Germinal center (tissue), 1 donor: ENCODE measurements around the gene TBC1D22A.
"Not testable (repeated sequence)": the region's sequence is repeated elsewhere in the genome, so short reads cannot be mapped to it uniquely, and the experiment has no call there.

Experiments used
- DNase-seq: peaks from one replicate; pipeline ENCODE4 v3.0.0; 2012; ENCODE audit warnings: mixed read lengths, low spot score

Gene TBC1D22A

DNA sequence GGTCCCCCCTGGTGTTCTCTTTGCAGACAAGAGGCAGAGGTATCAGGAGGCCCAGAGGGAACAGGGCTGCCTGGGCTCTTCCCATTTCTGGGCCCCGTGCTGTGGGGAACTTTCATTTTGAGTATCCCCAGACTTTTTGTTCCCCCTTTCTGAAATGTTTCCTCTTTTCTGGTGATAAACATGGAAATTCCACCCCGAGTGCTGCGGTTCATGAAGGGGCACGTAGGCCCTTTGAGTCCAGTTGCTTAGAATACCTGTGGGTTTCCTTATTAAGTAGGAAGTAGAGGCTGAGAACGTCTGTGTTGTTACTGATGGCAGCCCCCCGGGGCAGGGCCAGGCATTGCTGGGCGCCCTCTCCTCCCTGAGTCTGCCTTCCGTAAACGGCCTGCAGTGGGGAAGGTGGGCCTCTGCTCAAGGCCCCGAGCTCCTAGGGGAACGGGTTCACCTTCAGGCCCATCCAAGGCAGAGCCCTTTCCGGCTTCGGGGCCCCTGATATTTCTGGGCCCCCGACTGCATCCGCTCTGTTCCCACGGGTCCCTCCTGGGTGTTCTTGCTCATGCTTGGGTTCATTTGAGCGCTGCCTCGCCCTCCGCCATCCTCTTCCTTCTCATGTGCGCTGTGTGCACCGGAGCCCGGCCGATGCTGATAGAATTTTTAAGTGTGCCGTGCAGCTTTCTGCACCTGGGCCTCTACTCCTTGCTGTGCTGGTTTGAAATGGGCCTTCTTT is 12.0 kb downstream of the TBC1D22A start:
- peak; percentile 74 for DNase-seq

DNA sequence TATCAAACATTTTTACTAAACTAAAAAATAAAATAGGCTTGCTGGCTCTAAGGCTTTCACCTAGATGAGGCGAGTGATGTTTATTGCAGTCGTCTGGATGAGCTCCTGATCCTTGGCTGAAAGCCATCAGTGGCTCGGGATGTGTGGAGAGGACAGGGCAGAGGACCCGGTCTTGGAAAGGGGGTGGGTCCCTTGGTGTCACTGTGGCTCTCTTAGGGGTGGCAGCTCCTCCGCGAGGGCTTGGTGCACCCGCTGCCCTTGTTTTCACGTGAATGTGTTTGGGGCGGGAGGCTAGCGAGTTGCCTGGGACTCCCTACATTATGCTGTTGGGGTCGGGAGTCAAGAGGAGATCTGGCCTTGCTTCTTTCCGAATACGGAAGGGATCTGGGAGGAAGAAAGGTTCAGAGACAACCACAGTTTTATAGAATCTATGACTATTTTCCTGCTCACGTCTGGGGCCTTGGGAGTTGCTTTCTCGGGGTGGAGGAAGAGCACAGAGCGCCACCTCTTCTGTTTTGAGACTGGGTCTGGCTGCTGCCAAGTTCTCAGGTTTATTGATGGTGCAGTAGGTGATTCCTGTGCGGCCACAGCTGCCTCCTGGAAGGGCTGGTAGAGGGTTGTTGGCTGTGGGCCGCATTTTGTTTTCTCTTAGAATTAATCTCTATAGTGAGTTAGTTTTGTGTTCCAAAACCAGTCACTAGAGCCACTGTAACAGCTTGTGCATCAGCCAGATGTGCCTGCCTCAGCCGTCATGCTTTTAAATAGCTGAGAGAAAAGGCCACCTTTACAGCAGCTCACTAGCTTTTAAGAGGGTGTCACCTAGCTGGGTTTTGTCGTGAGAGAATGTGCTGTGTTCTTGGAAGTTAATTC is 12.8 kb downstream of the TBC1D22A start:
- DNase-seq = no peak

DNA sequence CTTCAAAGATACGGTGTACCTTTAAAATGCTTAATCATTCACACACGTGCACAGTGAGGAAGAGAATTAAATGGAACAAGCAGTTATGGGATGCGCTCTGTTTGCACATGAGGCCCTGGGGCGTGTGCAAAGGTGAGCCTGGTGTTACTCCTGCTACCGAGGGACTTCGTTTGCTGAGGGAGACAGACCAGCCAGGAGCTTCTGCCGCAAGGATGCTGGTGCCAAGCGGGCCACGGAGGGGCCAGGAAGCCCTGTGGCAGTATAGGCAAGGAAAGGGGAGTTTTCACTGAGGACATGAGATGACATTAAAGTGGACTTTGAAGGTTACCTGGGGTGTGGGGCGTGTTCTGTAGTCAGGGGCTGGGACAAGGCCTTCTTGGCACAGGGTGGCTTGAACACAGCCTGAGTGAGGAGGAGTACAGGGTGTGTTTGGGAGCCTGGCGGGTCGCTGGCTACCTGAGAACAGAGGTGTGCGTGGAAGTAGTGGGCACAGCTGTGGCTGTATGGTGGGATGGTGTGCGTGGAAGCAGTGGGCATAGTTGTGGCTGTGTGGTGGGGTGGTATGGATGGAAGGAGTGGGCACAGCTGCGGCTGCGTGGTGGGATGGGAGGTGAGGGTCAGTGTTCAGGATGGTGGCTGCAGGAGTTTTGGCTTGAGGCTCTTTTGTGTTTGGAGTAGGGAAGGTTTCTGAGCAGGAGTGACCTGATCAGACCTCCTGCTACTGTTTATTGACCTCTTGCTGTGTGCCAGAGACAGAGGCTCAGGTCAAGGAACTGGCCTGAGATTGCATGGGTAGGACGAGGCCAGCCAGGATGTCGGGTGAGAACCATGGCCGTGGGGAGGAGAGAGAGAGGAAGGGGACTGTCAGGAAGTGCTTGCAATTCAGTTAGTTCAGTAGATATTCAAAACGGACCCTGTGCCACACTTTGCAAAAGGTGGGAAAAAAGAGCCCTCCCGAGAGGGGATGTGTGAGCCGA is 13.7 kb downstream of the TBC1D22A start:
- DNase-seq = no peak

DNA sequence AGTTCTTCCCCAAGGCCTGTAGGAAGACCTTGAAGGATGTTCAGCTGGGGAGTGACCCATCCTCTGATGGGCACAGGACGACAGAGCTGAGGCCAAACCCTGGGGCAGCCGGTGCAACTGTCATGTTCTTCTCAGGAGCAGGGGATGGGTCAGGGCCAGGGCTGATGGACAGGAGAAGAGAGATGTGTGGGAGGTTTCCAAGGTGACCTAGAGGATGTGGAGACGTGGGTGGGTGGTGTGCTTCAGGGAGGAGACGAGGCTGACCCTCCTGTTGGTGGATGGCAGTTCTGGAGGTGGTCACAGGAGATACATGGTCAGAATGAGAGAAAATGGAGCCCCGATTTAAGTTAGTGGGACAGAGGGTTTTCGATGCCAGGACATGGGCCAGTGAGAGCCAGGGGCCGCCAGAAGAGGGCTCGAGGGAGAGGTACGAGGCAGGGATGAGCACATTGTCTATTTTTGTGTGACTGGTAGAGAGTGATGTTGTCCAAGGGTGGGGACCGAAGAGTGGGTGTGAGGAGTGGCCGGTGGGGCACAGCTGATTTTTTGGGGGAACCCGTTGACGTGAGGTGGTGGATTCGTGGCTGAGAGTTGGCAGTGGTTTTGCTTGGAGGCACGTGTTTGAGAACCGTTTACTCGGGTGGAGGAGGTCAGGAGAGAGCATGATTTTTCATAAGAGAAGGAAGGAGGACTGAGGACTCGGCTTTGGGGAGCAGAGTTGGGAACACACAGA is 14.6 kb downstream of the TBC1D22A start:
- no peak for DNase-seq

DNA sequence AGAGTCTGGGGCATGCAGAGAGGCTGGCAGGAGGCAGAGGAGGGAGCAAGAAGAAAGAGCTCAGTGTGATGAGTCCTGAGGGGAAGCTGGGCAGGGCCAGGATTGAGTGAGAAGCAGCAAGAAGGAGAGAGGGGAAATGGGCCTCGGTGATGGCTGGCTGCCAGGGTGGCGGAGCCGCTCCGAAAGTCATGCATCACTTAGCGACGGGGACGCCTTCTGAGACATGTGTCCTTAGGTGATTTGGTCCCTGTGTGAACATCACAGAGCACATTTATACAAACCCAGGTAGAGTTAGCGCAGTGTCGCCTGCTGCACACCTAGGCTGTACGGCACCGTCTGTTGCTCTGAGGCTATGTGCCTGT is 15.1 kb downstream of the TBC1D22A start:
- peak; percentile 50 for DNase-seq

DNA sequence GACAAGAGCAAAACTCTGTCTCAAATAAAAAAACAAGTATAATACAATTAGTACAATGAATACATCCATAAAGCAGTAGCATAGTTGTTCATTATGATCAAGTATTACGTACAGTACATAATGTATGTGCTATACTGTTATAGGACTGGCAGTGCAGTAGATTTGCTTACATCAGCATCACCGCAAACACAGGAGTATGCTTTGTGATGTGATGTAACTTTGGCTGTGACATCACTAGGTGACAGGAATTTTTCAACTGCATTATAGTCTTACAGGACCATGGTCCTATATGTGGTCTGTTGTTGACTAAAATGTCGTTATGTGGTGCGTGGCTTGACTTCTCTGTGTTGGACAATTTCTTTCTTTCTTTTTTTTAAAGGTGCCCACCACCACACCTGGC is 16.6 kb downstream of the TBC1D22A start:
- no peak for DNase-seq

DNA sequence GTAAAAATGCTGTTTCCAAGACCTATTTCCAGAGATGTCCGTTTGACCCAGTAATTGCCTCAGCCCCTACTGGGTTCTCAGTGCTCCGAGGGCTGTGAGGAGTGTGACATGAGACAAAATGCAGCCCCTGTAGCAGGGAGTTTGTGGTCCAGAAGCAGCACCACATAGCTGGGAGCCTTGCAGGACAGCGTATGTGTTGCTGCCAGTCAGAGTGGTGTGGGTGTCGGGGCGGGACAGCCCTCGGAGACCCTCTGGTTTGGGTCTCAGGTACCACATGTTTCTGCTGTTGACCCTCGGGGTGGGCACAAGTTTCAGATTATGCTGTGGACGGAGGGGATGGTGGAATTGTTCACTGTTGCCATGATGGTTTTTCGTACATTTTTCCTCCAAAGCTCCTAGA is 17.2 kb downstream of the TBC1D22A start:
- no peak for DNase-seq

DNA sequence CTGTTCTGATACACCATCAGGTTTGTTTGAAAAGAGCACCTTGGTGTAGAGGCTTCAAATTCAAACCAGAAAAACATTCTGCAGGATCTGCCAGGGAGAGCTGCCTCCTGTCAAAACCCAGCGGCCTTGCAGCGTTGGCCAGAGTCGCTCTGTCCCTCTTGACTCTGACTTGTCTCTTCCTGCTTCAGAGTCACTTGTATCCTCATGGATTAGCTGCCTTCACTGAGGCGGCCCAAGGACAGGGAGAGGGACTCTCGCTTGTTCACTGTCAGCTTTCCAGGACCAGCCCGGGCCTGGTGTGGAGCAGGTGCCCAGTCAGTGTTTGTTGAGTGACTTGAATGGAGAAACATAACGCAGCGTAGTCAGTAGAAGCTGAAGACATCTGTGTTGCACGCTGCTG is 18.0 kb downstream of the TBC1D22A start:
- DNase-seq = no peak

DNA sequence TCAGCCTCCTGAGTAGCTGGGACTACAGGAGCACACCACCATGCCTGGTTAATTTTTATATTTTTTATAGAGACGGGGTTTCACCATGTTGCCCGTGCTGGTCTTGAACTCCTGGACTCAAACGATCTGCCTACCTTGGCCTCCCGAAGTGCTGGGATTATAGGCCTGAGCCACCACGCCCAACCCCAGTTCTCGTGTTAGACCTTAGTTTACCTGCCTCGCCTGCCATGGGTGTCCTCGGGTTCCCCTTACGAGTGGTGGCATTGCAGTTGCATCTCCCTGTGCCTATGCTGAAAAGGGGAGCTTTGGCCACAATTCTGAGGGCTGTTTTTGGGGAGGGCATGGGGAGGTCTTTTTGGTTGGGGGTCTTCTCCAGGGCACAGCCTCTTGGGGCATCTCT is 18.8 kb downstream of the TBC1D22A start:
- no peak for DNase-seq

DNA sequence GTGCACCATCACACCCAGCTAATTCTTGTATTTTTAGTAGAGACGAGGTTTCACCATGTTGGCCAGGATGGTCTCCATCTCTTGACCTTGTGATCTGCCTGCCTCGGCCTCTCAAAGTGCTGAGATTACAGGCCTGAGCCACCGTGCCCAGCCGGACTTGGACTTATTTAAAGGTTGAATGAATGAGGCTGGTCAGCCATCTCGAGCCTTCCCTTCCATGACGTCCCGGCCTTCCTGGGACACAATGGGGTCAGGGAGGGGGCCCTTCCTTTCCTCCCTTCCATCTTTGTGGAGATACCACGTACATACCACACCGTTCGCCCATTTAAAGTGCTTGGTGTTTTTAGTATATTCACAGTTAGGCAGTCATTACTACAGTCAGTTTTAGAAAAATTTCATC is 19.8 kb downstream of the TBC1D22A start:
- not testable (repeated sequence) for DNase-seq

DNA sequence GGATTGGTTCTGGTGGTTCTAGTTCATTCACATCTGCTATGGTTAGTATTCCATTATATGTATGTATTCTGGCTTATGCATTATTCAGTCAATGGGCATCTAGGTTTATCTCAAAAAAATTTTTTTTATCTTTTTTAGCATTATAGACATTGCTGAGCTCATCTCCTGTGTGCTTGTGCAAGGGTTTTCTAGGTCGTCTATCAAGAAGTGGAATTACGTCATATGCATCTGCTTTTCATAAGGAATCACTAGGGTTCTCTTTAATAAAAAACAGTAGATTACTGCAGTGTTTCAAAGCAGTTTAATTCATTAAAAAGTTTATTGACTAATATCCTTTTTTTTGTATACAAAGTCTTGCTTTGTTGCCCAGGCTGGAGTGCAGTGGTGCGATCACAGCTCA is 21.3 kb downstream of the TBC1D22A start:
- no peak for DNase-seq

DNA sequence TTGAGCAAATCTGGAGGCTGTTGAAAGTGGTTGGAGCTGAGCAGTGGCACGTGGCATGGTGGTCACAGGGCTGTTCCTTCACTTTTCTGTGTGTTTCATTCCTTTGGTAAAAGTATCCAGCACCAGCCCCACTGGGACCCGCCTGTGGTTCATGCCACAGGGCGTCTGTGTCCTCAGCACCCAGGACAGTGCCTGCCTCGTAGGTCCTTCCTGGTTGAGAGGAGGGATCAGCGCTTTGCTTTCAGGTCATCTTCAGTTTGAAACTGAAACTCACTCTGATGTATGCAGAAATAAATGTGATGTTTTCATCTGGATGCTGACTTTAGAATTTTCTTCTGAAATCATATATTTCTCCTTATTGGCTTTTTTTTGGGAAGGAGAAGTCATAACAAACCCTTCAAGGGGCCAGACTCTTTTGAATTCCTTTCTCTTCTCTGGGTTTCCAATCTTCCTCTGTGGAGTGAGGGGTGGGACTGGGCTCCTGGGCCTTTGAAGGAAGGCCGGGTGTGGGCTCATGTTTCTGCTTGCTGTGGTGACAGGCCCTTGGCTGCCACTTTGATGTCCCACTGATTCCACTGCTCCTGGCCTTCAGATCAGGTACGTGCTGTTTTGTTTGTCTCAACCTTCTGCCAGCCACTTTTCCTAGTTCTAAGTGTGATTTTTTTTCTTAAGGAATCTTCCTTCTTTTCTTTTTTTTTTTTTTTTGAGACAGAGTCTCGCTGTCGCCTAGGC is 26.2 kb downstream of the TBC1D22A start:
- DNase-seq = peak; percentile 34

DNA sequence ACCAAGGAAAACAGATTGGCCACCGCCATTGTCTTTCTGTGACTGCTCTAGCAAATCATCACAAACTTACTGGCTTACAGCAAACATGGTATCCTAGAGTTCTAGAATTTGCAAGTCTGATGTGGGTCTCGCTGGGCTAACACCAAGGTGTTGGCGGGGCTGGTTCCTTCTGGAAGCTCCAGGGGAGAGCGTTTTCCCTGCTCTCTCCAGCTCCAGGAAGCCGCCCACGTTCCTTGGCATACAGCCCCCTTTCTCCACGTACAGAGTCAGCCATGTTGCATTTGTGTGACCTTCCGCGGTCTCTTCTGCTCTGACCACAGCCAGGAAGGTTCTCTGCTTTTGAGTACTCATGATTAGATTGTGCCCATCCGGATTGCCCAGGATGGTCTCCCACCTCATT is 27.5 kb downstream of the TBC1D22A start:
- no peak for DNase-seq

DNA sequence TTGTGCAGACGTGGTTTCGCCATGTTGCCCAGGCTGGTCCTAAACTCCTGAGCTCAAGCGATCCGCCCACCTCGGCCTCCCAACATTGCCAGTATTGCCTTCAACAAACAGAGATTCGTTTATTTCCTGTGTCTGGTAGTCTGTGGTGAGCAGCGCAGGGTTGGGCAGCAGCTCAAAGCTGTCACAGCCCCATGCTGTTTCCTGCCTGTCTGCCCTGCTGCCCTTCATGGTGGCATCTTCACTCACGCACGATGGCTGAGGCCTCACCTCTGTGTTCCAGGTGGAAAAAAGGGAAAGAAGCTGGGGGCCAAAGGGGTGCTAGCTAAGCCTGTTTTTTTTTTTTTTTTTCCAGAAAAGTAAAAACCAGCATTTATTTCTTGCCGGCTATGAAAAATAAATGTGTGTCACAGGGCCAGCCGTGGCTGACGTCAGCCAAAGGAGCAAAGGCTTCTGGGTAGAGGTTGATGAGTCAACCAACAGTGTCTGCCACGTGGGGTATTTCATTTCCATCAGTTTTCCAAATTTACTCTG is 28.8 kb downstream of the TBC1D22A start:
- peak; percentile 58 for DNase-seq

DNA sequence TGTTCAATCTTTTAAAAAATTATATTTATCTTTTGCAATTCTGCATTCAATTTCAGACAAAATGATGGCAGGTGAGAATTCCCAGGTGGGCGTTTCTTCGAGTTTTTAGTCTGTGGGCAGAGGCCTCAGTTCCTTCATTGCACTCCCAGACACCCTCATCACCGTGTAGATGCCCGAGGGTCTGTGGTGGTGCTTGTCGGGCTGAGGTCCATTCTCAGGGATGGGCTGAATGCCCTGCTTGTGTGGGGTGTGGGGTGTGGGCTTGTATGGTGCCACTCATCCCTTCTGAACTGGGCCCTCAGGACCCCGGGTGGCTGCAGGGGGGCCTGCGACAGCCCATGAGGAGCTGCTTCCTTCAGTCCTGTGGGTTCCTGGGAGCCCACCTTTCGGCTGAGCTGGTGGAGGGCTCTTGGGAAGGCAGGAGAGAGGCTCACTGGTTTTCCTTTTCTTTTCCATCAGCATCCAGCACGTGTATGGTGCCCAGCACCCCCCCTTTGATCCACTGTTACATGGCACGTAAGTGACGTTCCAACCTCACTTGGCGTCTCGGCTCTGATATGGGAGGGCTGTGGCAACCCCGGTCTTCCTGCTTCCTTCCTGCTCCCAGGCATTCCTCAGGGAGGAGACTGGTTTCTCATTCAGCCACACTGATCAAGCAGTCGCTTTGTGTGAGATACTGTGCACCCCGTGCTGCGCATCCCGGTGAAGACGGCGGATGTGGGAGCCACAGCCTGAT is 29.8 kb downstream of the TBC1D22A start:
- DNase-seq = no peak

DNA sequence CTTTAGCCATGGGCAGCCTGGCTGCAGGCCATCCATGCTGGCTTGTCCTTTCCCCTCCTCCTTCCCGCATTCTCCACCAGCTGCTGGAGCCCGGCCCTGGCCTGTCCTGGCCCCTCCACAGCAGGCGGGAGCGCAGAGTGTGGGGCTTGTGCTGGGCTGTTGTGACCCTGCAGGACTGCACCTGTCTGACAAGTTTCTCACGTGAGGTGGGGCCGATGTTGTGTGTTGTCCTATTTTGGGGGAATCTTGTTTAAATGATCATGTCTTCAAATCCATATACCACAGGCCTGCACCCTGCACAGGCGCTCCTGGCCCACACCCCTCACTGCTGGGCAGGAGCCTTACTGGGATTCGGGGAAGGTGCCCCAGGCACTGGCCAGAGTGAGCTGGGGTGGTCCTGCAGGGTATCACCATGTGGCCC is 30.4 kb downstream of the TBC1D22A start:
- DNase-seq = no peak

DNA sequence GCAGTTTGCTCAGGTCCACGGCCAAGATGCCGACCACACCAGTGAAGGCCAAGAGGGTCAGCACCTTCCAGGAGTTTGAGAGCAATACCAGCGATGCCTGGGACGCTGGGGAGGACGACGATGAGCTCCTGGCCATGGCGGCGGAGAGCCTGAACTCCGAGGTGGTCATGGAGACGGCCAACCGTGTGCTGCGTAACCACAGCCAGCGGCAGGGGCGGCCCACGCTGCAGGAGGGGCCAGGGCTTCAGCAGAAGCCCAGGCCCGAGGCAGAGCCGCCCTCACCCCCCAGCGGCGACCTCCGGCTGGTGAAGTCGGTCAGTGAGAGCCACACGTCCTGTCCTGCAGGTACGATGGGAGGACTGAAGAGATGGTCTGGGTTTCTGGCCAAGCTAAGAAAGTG is 31.0 kb downstream of the TBC1D22A start:
- no peak for DNase-seq

DNA sequence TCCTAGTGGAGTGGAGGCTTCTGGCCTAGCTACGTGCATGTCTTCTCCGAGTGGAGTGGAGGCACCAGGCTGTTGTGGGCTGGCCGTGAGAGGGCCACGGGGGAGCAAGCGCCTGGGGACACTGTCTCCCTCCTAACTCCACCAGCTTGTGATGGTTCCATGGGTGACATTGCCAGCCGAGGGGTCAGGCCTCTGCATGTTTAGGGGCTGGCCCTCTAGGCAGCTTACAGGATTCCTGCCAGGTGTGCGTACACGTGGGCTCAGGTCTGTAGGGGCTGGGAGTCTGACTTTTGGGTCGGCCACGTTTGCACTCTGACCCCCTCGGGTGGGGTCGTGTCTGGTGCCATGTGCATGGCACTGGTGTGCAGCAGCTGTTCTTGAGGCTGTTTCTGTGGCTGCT is 31.6 kb downstream of the TBC1D22A start:
- no peak for DNase-seq

DNA sequence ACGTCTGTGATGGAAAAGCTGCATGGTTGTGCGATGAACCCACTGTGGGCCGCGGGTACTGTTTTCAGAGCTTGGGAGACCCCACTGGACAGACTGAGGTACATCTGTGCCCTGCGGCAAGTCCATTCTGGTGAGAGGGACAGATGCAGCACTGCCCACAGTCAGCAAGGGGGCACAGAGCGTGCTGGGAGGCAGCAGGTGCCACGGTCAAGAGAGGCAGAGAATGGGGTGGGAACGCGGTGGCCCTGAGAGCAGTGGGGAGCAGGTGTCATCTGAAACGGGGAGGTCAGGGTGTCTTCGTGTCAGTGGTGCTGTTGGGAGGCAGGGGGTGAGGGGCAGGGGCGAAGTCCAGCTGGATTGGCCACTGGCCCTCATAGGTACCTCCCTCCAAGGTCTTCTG is 32.0 kb downstream of the TBC1D22A start:
- no peak for DNase-seq

DNA sequence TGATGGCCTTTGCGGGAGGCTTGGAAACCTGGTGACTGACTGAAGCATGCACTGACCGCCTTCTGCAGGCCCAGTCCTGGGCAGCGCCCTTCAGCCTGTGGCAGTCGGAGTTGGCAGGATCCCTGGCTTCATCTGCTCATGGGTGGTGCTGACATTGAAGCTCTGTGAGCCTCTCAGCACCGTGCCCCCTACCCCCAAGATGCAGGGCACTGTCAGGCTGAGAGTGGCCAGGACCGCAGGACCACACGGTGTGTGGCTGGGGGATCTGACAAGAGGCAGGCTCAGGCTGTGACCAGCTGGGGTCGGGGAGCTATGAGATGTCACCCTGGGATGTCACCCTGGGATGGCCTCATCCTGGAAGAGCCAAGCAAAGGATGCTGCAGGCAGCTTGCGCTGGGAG is 32.7 kb downstream of the TBC1D22A start:
- DNase-seq = no peak
